Type B pancreatic cell (in vitro differentiated cells): ENCODE data around the gene TMEM179. TPM values are rescaled to one million over a fixed set of nuclear protein-coding genes. Genes with fewer than 3 reads are reported as not detected.

Experiments
- DNase-seq: peaks from one replicate; pipeline ENCODE4 v3.0.0; 2021; ENCODE audit warnings: mixed read lengths; ENCODE audit not compliant: unreplicated experiment; ENCODE audit errors: extremely low spot score
- H3K27ac Mint-ChIP-seq: 2 replicates; pipeline ENCODE4 v1.8.0; 2021; ENCODE audit warnings: mild to moderate bottlenecking, mixed read lengths
- H3K27me3 Mint-ChIP-seq: 2 replicates; pipeline ENCODE4 v1.8.0; 2021; ENCODE audit warnings: mixed read lengths
- H3K36me3 Mint-ChIP-seq: 2 replicates; pipeline ENCODE4 v1.8.0; 2021; ENCODE audit warnings: mixed read lengths
- H3K4me1 Mint-ChIP-seq: one replicate; pipeline ENCODE4 v1.8.0; 2021; ENCODE audit warnings: mixed read lengths; ENCODE audit not compliant: unreplicated experiment
- H3K4me3 Mint-ChIP-seq: 2 replicates; pipeline ENCODE4 v1.8.0; 2021; ENCODE audit warnings: mild to moderate bottlenecking, mixed read lengths
- H3K9me3 Mint-ChIP-seq: 2 replicates; pipeline ENCODE4 v1.8.0; 2021; ENCODE audit warnings: mixed read lengths
- total RNA-seq: library from RNA; stranded (reverse); gene quantifications from 2 replicates; pipeline ENCODE4 v1.2.1, GENCODE V29; 2021; ENCODE audit warnings: low replicate concordance
- TF ChIP-seq, protein P1 (sequence below): fragments of 200-600 bp; sonication (generic); conservative IDR thresholded peaks from 2 replicates; pipeline ENCODE4 v1.5.0; 2021; ENCODE audit warnings: antibody characterized with exemption, mild to moderate bottlenecking

TMEM179 gene
- total RNA-seq, 1 donor from 2014 or later = 9.0 TPM

DNA sequence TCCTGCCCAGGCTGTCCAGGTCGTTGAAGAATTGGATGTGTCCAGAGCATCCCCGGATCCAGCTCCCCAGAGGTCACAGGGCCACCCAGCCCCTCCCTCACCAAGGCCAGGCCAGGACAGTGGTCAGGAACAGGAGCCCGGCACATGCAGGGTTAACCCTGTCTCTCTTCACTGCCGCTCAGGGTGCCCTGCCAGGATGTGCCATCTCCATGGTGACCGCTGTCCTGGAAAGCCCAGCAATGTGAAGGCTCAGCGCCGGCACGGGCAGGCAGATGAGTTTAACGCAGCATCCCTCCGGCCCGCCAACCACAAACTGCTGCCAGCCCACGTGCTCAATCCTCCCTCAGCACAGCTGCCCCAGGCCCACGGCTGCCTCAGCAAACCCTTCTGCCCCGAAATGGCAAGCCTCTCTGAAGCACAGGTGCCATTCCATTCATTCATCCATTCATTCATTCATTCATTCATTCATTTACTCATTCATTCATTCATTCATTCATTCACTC is 4.4 kb downstream of the TMEM179 start:
- TF ChIP-seq, protein P1, sequence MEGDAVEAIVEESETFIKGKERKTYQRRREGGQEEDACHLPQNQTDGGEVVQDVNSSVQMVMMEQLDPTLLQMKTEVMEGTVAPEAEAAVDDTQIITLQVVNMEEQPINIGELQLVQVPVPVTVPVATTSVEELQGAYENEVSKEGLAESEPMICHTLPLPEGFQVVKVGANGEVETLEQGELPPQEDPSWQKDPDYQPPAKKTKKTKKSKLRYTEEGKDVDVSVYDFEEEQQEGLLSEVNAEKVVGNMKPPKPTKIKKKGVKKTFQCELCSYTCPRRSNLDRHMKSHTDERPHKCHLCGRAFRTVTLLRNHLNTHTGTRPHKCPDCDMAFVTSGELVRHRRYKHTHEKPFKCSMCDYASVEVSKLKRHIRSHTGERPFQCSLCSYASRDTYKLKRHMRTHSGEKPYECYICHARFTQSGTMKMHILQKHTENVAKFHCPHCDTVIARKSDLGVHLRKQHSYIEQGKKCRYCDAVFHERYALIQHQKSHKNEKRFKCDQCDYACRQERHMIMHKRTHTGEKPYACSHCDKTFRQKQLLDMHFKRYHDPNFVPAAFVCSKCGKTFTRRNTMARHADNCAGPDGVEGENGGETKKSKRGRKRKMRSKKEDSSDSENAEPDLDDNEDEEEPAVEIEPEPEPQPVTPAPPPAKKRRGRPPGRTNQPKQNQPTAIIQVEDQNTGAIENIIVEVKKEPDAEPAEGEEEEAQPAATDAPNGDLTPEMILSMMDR = no peak
- no peak overlapping the region for H3K4me3 Mint-ChIP-seq
- DNase-seq = no peak
- no peaks in the 10 kb centered on the region for H3K9me3 Mint-ChIP-seq
- H3K27me3 Mint-ChIP-seq = peaks cover 28% of the 10 kb centered on the region
- H3K27ac Mint-ChIP-seq = no peak overlapping the region
- no peaks in the 10 kb centered on the region for H3K36me3 Mint-ChIP-seq
- H3K4me1 Mint-ChIP-seq = peaks cover 4% of the 10 kb centered on the region

DNA sequence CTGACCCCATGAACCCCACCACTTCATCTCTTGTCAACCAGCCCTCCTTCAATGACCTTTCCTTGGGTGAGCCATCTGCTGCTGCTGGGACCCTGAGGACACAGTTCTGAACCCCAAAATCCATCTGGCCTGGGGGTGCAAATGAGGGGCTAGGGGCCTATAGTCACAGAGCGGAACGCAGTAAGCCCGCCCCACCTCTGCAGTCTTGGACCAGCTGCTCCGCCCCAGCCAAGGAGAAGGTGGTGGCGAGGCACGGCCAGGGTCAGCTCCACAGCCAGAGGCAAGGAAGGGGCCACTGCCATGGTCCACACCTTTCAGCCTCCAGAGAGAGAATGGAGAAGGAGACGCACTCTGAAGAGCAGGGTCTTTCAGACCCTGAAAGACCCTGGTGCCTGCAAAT is 5.1 kb downstream of the TMEM179 start:
- TF ChIP-seq, protein P1 = no peak
- H3K27ac Mint-ChIP-seq = no peak overlapping the region
- peaks cover 21% of the 10 kb centered on the region for H3K27me3 Mint-ChIP-seq
- H3K36me3 Mint-ChIP-seq = no peaks in the 10 kb centered on the region
- no peaks in the 10 kb centered on the region for H3K9me3 Mint-ChIP-seq
- peaks cover 4% of the 10 kb centered on the region for H3K4me1 Mint-ChIP-seq
- DNase-seq = no peak
- H3K4me3 Mint-ChIP-seq = no peak overlapping the region

- H3K4me3 Mint-ChIP-seq = no peak overlapping the region
- no peaks in the 10 kb centered on the region for H3K9me3 Mint-ChIP-seq
- peaks cover 8% of the 10 kb centered on the region for H3K4me1 Mint-ChIP-seq
- H3K27me3 Mint-ChIP-seq = peaks cover 17% of the 10 kb centered on the region
- TF ChIP-seq, protein P1 = no peak
- no peak overlapping the region for H3K27ac Mint-ChIP-seq
- H3K36me3 Mint-ChIP-seq = no peaks in the 10 kb centered on the region
- no peak for DNase-seq
Measured at GRCh38 chr14:104598910-104599273, 5.7 kb downstream of the TMEM179 start.

DNA sequence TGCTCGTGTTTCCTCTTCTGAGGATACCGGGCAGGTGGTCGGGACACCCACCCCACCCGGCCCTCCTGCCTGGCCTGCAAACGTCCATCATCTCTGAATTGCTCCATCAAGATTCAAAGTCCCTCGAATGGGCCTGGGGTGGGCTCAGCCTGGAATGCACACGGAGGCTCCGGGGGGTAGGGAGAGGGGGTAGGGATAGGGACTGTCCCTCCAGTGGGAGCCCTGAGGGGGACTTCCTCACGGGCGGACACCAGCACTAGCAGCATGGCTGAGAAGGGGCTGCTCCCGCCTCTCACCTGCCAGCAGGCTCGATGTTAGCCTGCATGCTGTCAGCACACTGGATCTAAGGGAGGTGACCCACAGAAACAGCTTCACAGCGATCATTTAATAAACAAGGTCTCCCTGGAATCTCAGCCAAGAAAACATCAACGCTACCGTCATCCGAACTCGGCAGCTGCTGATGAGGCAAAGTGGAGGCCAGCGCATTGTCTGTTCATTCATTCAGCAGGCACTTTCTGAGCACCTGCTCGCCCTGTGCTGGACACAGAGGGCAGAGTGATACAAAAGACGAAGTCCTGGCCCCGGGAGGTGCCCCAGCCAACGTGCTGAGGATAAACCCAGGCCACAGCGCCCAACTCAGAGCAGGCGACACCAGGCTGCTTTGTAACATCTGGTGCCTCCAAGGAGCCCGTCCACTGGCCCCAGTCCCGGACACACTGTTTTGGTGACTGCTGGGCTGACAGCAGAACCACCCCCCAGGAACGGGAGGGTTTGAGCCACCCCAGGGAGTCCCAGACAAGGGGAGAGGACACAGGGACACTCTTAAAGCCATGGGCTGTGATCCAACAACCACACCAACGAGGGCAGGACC is 6.3 kb downstream of the TMEM179 start:
- no peaks in the 10 kb centered on the region for H3K9me3 Mint-ChIP-seq
- no peak overlapping the region for H3K4me3 Mint-ChIP-seq
- DNase-seq = no peak
- H3K4me1 Mint-ChIP-seq = peaks cover 13% of the 10 kb centered on the region
- H3K27me3 Mint-ChIP-seq = peaks cover 16% of the 10 kb centered on the region
- no peaks in the 10 kb centered on the region for H3K36me3 Mint-ChIP-seq
- TF ChIP-seq, protein P1 = no peak
- H3K27ac Mint-ChIP-seq = no peak overlapping the region

DNA sequence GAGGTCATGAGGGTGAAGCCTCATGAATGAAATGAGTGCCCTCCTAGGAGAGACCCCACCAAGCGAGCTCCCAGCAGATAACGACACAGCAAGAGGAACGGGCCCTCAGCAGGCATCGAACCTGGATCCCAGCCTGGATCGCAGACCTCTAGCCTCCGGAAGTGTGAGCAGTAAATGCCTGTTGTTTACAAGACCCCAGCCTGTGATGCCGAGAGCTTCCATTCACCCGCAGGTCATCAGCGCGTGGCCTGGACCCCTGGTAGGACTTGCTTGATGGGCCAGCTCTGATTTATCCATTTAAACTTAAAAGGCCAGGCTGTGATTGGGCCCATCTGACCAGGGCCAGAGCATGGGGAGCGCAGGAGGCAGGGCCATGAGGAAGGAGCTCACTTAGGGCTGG is 7.0 kb downstream of the TMEM179 start:
- peaks cover 10% of the 10 kb centered on the region for H3K27me3 Mint-ChIP-seq
- H3K36me3 Mint-ChIP-seq = no peaks in the 10 kb centered on the region
- DNase-seq = no peak
- no peak overlapping the region for H3K4me3 Mint-ChIP-seq
- peaks cover 13% of the 10 kb centered on the region for H3K4me1 Mint-ChIP-seq
- H3K27ac Mint-ChIP-seq = no peak overlapping the region
- H3K9me3 Mint-ChIP-seq = no peaks in the 10 kb centered on the region
- TF ChIP-seq, protein P1 = no peak
